Measurements from ENCODE around the gene MADCAM1.

The MADCAM1 gene

GRCh38 chr19:498977-499623, 2.8 kb downstream of the MADCAM1 start:
- ATAC-seq = no peak
- TF ChIP-seq TOX (CRISPR knock-in tag; IDR thresholded peaks at IDR 0.05; ENCODE audit: borderline replicate concordance) = no peak
- no peak for TF ChIP-seq ZNF8 (CRISPR knock-in tag; IDR thresholded peaks at IDR 0.05)
- no peak for TF ChIP-seq ZNF565 (CRISPR knock-in tag; conservative IDR thresholded peaks at IDR 0.05; ENCODE audit: low read depth)
- TF ChIP-seq CREB5 (CRISPR knock-in tag; IDR thresholded peaks at IDR 0.05; ENCODE audit: low read depth) = no peak
- no peak for TF ChIP-seq OSR1 (CRISPR knock-in tag; IDR thresholded peaks at IDR 0.05)
- no peak for TF ChIP-seq ARNTL (CRISPR knock-in tag; IDR thresholded peaks at IDR 0.05; ENCODE audit: borderline replicate concordance, low read depth)
- no peak for TF ChIP-seq CSDC2 (CRISPR knock-in tag; IDR thresholded peaks at IDR 0.05)
- no peak for TF ChIP-seq GLIS3 (CRISPR knock-in tag; IDR thresholded peaks at IDR 0.05)
- no peak for TF ChIP-seq ZFP3 (CRISPR knock-in tag; IDR thresholded peaks at IDR 0.05)
- no peak for TF ChIP-seq RARB (CRISPR knock-in tag; IDR thresholded peaks at IDR 0.05)
- no peak for TF ChIP-seq POU6F1 (CRISPR knock-in tag; IDR thresholded peaks at IDR 0.05; ENCODE audit: borderline replicate concordance, low read depth)
- no peak for TF ChIP-seq ZNF70 (CRISPR knock-in tag; IDR thresholded peaks at IDR 0.05)
- TF ChIP-seq PATZ1 (CRISPR knock-in tag; IDR thresholded peaks at IDR 0.05; ENCODE audit: borderline replicate concordance) = no peak
- TF ChIP-seq SNAI2 (CRISPR knock-in tag; IDR thresholded peaks at IDR 0.05) = no peak

- no peak for ATAC-seq
- TF ChIP-seq ZNF70 (CRISPR knock-in tag; IDR thresholded peaks at IDR 0.05) (no peak), RARB (CRISPR knock-in tag; IDR thresholded peaks at IDR 0.05) (no peak), OSR1 (CRISPR knock-in tag; IDR thresholded peaks at IDR 0.05) (no peak), GLIS3 (CRISPR knock-in tag; IDR thresholded peaks at IDR 0.05) (no peak)
These were observed 5.4 kb downstream of the MADCAM1 start for GRCh38 chr19:501646-502045.

- ATAC-seq = no peak
- TF ChIP-seq ZFP30 (CRISPR knock-in tag; IDR thresholded peaks at IDR 0.05) = no peak
- no peak for TF ChIP-seq ZFP3 (CRISPR knock-in tag; IDR thresholded peaks at IDR 0.05)
- TF ChIP-seq TOX (CRISPR knock-in tag; IDR thresholded peaks at IDR 0.05; ENCODE audit: borderline replicate concordance) = no peak
- TF ChIP-seq ZC3H10 (CRISPR knock-in tag; IDR thresholded peaks at IDR 0.05) = no peak
- TF ChIP-seq CSDC2 (CRISPR knock-in tag; IDR thresholded peaks at IDR 0.05) = no peak
- TF ChIP-seq ZNF8 (CRISPR knock-in tag; IDR thresholded peaks at IDR 0.05) = no peak
- no peak for TF ChIP-seq RARB (CRISPR knock-in tag; IDR thresholded peaks at IDR 0.05)
- no peak for TF ChIP-seq ARNTL (CRISPR knock-in tag; IDR thresholded peaks at IDR 0.05; ENCODE audit: borderline replicate concordance, low read depth)
- no peak for TF ChIP-seq GLIS3 (CRISPR knock-in tag; IDR thresholded peaks at IDR 0.05)
- no peak for TF ChIP-seq TCF4 (CRISPR knock-in tag; IDR thresholded peaks at IDR 0.05; ENCODE audit: borderline replicate concordance)
- TF ChIP-seq TSHZ2 (CRISPR knock-in tag; IDR thresholded peaks at IDR 0.05) = no peak
- no peak for TF ChIP-seq ESRRG (CRISPR knock-in tag; IDR thresholded peaks at IDR 0.05)
- TF ChIP-seq POU6F1 (CRISPR knock-in tag; IDR thresholded peaks at IDR 0.05; ENCODE audit: borderline replicate concordance, low read depth) = no peak
- no peak for TF ChIP-seq ZNF565 (CRISPR knock-in tag; conservative IDR thresholded peaks at IDR 0.05; ENCODE audit: low read depth)
These were observed 8.3 kb downstream of the MADCAM1 start for GRCh38 chr19:504616-505015.
